ENCODE data around the gene PCDH7. TPM values are rescaled to one million over a fixed set of nuclear protein-coding genes. Genes with fewer than 3 reads are reported as not detected.

PCDH7 gene, protein sequence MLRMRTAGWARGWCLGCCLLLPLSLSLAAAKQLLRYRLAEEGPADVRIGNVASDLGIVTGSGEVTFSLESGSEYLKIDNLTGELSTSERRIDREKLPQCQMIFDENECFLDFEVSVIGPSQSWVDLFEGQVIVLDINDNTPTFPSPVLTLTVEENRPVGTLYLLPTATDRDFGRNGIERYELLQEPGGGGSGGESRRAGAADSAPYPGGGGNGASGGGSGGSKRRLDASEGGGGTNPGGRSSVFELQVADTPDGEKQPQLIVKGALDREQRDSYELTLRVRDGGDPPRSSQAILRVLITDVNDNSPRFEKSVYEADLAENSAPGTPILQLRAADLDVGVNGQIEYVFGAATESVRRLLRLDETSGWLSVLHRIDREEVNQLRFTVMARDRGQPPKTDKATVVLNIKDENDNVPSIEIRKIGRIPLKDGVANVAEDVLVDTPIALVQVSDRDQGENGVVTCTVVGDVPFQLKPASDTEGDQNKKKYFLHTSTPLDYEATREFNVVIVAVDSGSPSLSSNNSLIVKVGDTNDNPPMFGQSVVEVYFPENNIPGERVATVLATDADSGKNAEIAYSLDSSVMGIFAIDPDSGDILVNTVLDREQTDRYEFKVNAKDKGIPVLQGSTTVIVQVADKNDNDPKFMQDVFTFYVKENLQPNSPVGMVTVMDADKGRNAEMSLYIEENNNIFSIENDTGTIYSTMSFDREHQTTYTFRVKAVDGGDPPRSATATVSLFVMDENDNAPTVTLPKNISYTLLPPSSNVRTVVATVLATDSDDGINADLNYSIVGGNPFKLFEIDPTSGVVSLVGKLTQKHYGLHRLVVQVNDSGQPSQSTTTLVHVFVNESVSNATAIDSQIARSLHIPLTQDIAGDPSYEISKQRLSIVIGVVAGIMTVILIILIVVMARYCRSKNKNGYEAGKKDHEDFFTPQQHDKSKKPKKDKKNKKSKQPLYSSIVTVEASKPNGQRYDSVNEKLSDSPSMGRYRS (N-terminal part only)
- total RNA-seq (100 to 1,000 TPM in 5 of 9 donors, 10 to 100 TPM in 4; 51.4 to 166 (median 107) TPM), polyA plus RNA-seq (10 to 100 TPM in 1 of 2 donors, 1 to 10 TPM in 1; 9.4 to 39.8 TPM)
- long read RNA-seq, donor 1, full-length matches to known transcripts = 54 of 72 reads
- long read RNA-seq, donor 1, partial matches to known transcripts = 3 of 72 reads
- long read RNA-seq, donor 1, other reads (novel, unspliced or antisense) = 15 of 72 reads
- long read RNA-seq, donor 2, full-length matches to known transcripts = 35 of 51 reads
- long read RNA-seq, donor 2, partial matches to known transcripts = 0 of 51 reads
- long read RNA-seq, donor 2, other reads (novel, unspliced or antisense) = 16 of 51 reads
- long read RNA-seq, donor 3, full-length matches to known transcripts = 37 of 70 reads
- long read RNA-seq, donor 3, partial matches to known transcripts = 10 of 70 reads
- long read RNA-seq, donor 3, other reads (novel, unspliced or antisense) = 23 of 70 reads

DNA sequence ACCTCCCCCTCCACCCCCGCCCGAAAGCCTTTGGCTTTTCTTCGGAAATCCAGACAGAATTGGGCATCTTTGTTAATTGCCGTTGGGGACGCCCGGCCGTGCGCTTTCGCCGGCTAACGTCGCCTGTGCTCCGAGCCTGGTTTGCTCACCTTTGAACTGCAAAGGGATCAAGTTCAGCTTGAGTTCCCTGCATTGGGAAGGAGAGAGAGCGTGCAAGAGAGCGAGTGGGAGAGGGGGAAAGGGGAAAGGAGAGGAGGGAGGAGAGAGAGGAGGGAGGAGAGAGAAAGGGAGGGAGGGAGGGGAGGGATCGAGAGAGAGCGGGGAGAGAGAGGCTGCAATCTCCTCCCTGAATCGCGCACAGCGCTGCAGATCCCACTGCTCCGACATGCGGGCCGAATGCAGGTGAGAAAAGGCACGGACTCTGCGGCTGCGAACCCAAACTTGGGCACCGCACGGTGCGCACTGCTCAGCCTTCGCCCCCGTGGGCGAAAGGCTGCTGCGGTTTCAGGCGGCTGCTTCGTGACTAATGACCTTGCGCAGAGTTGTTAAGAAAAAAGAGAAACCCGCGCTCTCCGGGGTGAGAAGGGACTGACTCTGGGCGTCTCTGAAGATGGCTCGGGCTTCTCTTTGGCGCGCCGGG is at the start of gene PCDH7:
PCDH7 (plus strand) TSS at position 349 of the 640 bp plus-strand sequence. CDS start 1,054 bp downstream, outside the sequence.
- no peaks in the 10 kb centered on the region for H3K9me3 ChIP-seq
- WGBS, 4 donors = 0 to 1% (median 1%) methylated on average over 44 of the region's 44 CpGs
- peaks cover 0 to 71% (median 11%) of the 10 kb centered on the region in 9 donors for H3K27me3 ChIP-seq
- intact Hi-C loops (cut with DNase I) = loop anchor here in 5 of 10 donors (5.0 to 10.0 kb wide), 6 partner anchors 215 to 322 kb away; no protein-coding TSS in a partner anchor
- H3K27ac ChIP-seq = peak within 1 kb of the TSS; percentile 37 to 87 (median 72)
- DNase-seq = peak; percentile 28 to 60 (median 39)
- TF ChIP-seq, protein P1, sequence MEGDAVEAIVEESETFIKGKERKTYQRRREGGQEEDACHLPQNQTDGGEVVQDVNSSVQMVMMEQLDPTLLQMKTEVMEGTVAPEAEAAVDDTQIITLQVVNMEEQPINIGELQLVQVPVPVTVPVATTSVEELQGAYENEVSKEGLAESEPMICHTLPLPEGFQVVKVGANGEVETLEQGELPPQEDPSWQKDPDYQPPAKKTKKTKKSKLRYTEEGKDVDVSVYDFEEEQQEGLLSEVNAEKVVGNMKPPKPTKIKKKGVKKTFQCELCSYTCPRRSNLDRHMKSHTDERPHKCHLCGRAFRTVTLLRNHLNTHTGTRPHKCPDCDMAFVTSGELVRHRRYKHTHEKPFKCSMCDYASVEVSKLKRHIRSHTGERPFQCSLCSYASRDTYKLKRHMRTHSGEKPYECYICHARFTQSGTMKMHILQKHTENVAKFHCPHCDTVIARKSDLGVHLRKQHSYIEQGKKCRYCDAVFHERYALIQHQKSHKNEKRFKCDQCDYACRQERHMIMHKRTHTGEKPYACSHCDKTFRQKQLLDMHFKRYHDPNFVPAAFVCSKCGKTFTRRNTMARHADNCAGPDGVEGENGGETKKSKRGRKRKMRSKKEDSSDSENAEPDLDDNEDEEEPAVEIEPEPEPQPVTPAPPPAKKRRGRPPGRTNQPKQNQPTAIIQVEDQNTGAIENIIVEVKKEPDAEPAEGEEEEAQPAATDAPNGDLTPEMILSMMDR (IDR thresholded peaks at IDR 0.05) = no peak
- TF ChIP-seq POLR2A (IDR thresholded peaks at IDR 0.05) = no peak
- peak; percentile 27 to 51 (median 42) for ATAC-seq
- no peaks in the 10 kb centered on the region for H3K36me3 ChIP-seq
- H3K4me1 ChIP-seq = peaks cover 0 to 49% (median 13%) of the 10 kb centered on the region in 12 donors
- H3K4me3 ChIP-seq = peak within 1 kb of the TSS; percentile 45 to 78 (median 65)

DNA sequence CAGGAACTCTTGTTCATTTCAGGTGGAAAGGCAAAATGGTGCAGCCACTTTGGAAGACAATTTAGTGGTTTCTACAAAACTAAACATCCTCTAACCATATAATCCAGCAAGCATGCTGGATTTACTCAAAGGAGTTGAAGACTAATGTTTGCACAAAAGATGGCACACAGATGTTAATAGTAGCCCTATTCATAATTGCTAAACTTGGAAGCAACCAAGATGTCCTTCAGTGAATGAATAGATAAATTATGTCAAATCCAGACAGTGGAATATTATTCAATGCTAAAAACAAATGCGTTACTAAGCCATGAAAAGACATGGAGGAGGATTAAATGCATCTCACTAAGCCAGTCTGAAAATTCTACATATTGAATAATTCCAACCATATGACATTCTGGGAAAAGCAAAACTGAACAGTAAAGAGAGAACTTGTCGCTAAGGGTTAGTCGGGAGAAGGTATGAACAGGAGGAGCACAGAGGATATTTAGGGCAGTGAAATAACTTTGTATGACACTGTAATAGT is 48.2 kb upstream of the PCDH7 start:
- DNase-seq (no peak), ATAC-seq (no peak)
- intact Hi-C loops (cut with DNase I) = no loop called here
- Histone ChIP-seq H3K4me1 (no peaks in the 10 kb centered on the region), H3K9me3 (peaks cover 0 to 4% (median 0%) of the 10 kb centered on the region in 12 donors), H3K36me3 (no peaks in the 10 kb centered on the region), H3K27ac (no peak overlapping the region), H3K4me3 (no peak overlapping the region), H3K27me3 (no peaks in the 10 kb centered on the region)
- WGBS, 4 donors = 89 to 97% (median 93%) methylated on average over 3 of the region's 3 CpGs
- TF ChIP-seq, protein P1 (IDR thresholded peaks at IDR 0.05) = no peak
- TF ChIP-seq POLR2A (IDR thresholded peaks at IDR 0.05) = no peak

DNA sequence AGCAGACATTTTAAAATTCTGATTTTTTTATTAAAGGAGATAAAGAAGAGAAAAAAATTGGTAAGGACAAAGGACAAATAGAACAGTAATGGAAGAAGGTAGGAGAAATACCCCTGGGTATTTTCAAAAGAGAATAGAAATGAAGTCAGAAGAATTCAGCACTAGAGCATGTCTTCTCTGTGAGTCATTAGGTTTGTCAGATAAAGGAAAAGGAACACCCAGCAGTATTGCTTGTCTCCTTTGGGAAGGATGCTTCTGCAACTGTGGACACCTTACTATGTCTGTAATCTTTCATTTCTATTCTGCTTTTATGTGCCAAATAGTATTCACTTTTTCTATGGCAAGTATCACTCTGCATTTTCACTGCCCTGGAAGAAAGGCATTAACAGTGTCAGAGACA is 24.0 kb upstream of the PCDH7 start:
- Histone ChIP-seq H3K9me3 (no peaks in the 10 kb centered on the region), H3K4me3 (no peak overlapping the region), H3K27me3 (no peaks in the 10 kb centered on the region), H3K36me3 (no peaks in the 10 kb centered on the region), H3K4me1 (no peaks in the 10 kb centered on the region), H3K27ac (no peak overlapping the region)
- ATAC-seq (no peak), DNase-seq (no peak)
- intact Hi-C loops (cut with DNase I) = no loop called here
- TF ChIP-seq, protein P1 (IDR thresholded peaks at IDR 0.05) = no peak
- no peak for TF ChIP-seq POLR2A (IDR thresholded peaks at IDR 0.05)

Measured in heart left ventricle (tissue), 16 donors.